HepG2 (cell line): ENCODE results near the gene ETV5. TPM values are rescaled to one million over a fixed set of nuclear protein-coding genes. Genes with fewer than 3 reads are reported as not detected.
A peak's percentile ranks its signal among the peaks of the same experiment; 100 is the strongest.

Source experiments
- ATAC-seq: fragments of 200-7000 bp; cut with Tn5 transposase; 3 replicates; pipeline ENCODE4 v1.9.1; 2020; ENCODE audit warnings: mild to moderate bottlenecking, moderate library complexity
- BruUV-seq: library from RNA; stranded (reverse); fragments of 400-500 nt; replicated peaks from 2 replicates; lab custom pipeline; 2021; lab: Mats Ljungman, UMichigan
- CTCF ChIA-PET: fragments of 300-600 bp; formaldehyde crosslinking; extraction: SDS; loops from one replicate; lab custom pipeline; 2021; ENCODE audit warnings: low total read pairs, inconsistent platforms, low intra/inter-chr PET ratio; lab: Yijun Ruan, JAX
- POLR2A ChIA-PET: fragments of 350-600 bp; sonication (Branson Sonifier 250); formaldehyde crosslinking; loops from one replicate; lab custom pipeline; 2020; ENCODE audit warnings: antibody characterized with exemption, inconsistent platforms; lab: Yijun Ruan, JAX
- DNase-seq: peaks from one replicate; pipeline ENCODE4 v3.0.0-alpha.2; 2015; ENCODE audit warnings: low spot score
- FAIRE-seq: peaks from 3 replicates; lab custom pipeline; 2011; peaks lifted over from hg19 to GRCh38; lab: Jason Lieb, UNC
- H2AFZ ChIP-seq: one replicate; pipeline ENCODE4 v1.6.1; 2011; ENCODE audit warnings: low read length, inconsistent platforms
- H3K27ac ChIP-seq: fragments of 300-600 bp; 3 replicates; pipeline ENCODE4 v1.8.0; 2011; ENCODE audit warnings: mixed run types, mild to moderate bottlenecking, mixed read lengths, low read length, inconsistent platforms; ENCODE audit not compliant: insufficient read depth; ENCODE audit errors: extremely low read length
- H3K27me3 ChIP-seq, 2 experiments: fragments of 200-600 bp in 1 of 2; 2 replicates in 1 of 2; 3 replicates in 1 of 2; pipeline versions ENCODE4 v1.6.0 to v1.8.0; 2011; ENCODE audit warnings: low read length in 2 of 2, mild to moderate bottlenecking in 2 of 2, moderate library complexity in 2 of 2, inconsistent platforms in 1 of 2; ENCODE audit not compliant: insufficient read depth in 2 of 2, control insufficient read depth in 1 of 2
- H3K36me3 ChIP-seq, 2 experiments: fragments of 200-600 bp in 1 of 2; replicated peaks in 1 of 2; 2 replicates in 1 of 2; 3 replicates in 1 of 2; pipeline versions ENCODE4 v1.5.1 to v1.8.0; 2011; ENCODE audit warnings: low read length in 2 of 2, inconsistent platforms in 1 of 2; ENCODE audit not compliant: insufficient read depth in 2 of 2, control insufficient read depth in 1 of 2
- H3K4me1 ChIP-seq: 2 replicates; pipeline ENCODE4 v1.5.1; 2012; ENCODE audit warnings: low read length, inconsistent platforms; ENCODE audit not compliant: insufficient read depth
- H3K4me2 ChIP-seq: 2 replicates; pipeline ENCODE4 v1.6.0; 2011; ENCODE audit warnings: low read depth, low read length, inconsistent platforms
- H3K4me3 ChIP-seq, 3 experiments: fragments of 200-600 bp in 1 of 3; sonication (generic), shearing (Covaris generic) in 1 of 3; replicated peaks in 1 of 3; 2 replicates each; pipeline ENCODE4 v1.5.1; 2011 to 2016; ENCODE audit warnings: low read length in 3 of 3, inconsistent platforms in 2 of 3, low read depth in 2 of 3, mild to moderate bottlenecking in 2 of 3, control low read depth in 1 of 3, mixed read lengths in 1 of 3; ENCODE audit not compliant: insufficient read depth in 1 of 3
- H3K79me2 ChIP-seq: one replicate; pipeline ENCODE4 v1.6.1; 2011; ENCODE audit warnings: low read length, inconsistent platforms; ENCODE audit not compliant: insufficient read depth
- H3K9ac ChIP-seq: 2 replicates; pipeline ENCODE4 v1.6.0; 2011; ENCODE audit warnings: mild to moderate bottlenecking, low read depth, low read length, inconsistent platforms; ENCODE audit not compliant: insufficient read depth
- H3K9me3 ChIP-seq: 2 replicates; pipeline ENCODE4 v1.5.1; 2012; ENCODE audit warnings: mild to moderate bottlenecking, low read length
- H4K20me1 ChIP-seq: 2 replicates; pipeline ENCODE4 v1.6.0; 2011; ENCODE audit warnings: inconsistent platforms, mild to moderate bottlenecking, low read length, moderate library complexity; ENCODE audit not compliant: insufficient read depth
- AHR ChIP-seq: IDR thresholded peaks from 2 replicates; pipeline ENCODE4 v1.6.1; 2018; ENCODE audit warnings: missing genetic modification reagents, missing compliant biosample characterization
- ATF5 ChIP-seq: sonication (generic); formaldehyde crosslinking; IDR thresholded peaks from 2 replicates; pipeline ENCODE4 v1.4.0; 2020; ENCODE audit warnings: mild to moderate bottlenecking, low read depth, missing genetic modification reagents
- CEBPB ChIP-seq: IDR thresholded peaks from 2 replicates; pipeline ENCODE4 v1.6.1; 2011; ENCODE audit warnings: low read depth, low read length, improper control_type of control experiment, borderline replicate concordance
- KMT2B ChIP-seq: IDR thresholded peaks from 2 replicates; pipeline ENCODE4 v1.6.1; 2016; ENCODE audit warnings: missing genetic modification reagents, missing compliant biosample characterization
- MEIS1 ChIP-seq: sonication (generic); formaldehyde crosslinking; IDR thresholded peaks from 2 replicates; pipeline ENCODE4 v1.9.0; 2021; ENCODE audit warnings: mild to moderate bottlenecking, missing genetic modification reagents, moderate library complexity, borderline replicate concordance
- MEIS2 ChIP-seq: sonication (generic); formaldehyde crosslinking; IDR thresholded peaks from 2 replicates; pipeline ENCODE4 v1.9.0; 2021; ENCODE audit warnings: mild to moderate bottlenecking, missing genetic modification reagents
- NONO ChIP-seq, 2 experiments: fragments of 450-650 bp in 1 of 2; sonication (generic) in 1 of 2; formaldehyde crosslinking in 1 of 2; IDR thresholded peaks in 1 of 2; conservative IDR thresholded peaks in 1 of 2; 2 replicates each; pipeline versions ENCODE4 v1.6.1 to v1.8.0; 2017 to 2022; ENCODE audit warnings: mild to moderate bottlenecking in 1 of 2, missing genetic modification reagents in 1 of 2, moderate library complexity in 1 of 2
- RFX5 ChIP-seq: IDR thresholded peaks from 2 replicates; pipeline ENCODE4 v1.6.1; 2011; ENCODE audit warnings: low read depth, low read length, improper control_type of control experiment
- RORA ChIP-seq: sonication (generic); formaldehyde crosslinking; IDR thresholded peaks from 2 replicates; pipeline ENCODE4 v1.5.0; 2020; ENCODE audit warnings: mild to moderate bottlenecking, missing genetic modification reagents, moderate library complexity
- SMYD3 ChIP-seq: sonication (generic); formaldehyde crosslinking; IDR thresholded peaks from 2 replicates; pipeline ENCODE4 v1.8.1; 2023; ENCODE audit warnings: mild to moderate bottlenecking, missing genetic modification reagents
- TMF1 ChIP-seq: sonication (generic); formaldehyde crosslinking; IDR thresholded peaks from 2 replicates; pipeline ENCODE4 v1.8.1; 2022; ENCODE audit warnings: low read depth, missing genetic modification reagents
- ZBTB26 ChIP-seq: IDR thresholded peaks from 2 replicates; pipeline ENCODE4 v1.6.1; 2016; ENCODE audit warnings: missing compliant biosample characterization, missing genetic modification reagents, borderline replicate concordance
- ZNF501 ChIP-seq: sonication (generic); formaldehyde crosslinking; IDR thresholded peaks from 2 replicates; pipeline ENCODE4 v1.5.1; 2020; ENCODE audit warnings: mild to moderate bottlenecking, moderate library complexity, missing genetic modification reagents
- ZNF598 ChIP-seq: sonication (generic); formaldehyde crosslinking; IDR thresholded peaks from 2 replicates; pipeline ENCODE4 v1.5.1; 2020; ENCODE audit warnings: mild to moderate bottlenecking, missing genetic modification reagents, borderline replicate concordance
- ZNF639 ChIP-seq: conservative IDR thresholded peaks from 2 replicates; pipeline ENCODE4 v1.6.1; 2018; ENCODE audit warnings: missing genetic modification reagents
- ZNF75D ChIP-seq: sonication (generic); formaldehyde crosslinking; IDR thresholded peaks from 2 replicates; pipeline ENCODE4 v1.8.1; 2023; ENCODE audit warnings: missing genetic modification reagents, mild to moderate bottlenecking, borderline replicate concordance
- WGBS: methylation state at CpG from one replicate; pipeline ENCODE4 v1.1.6; 2017; ENCODE audit warnings: low lambda C conversion rate; 5-methylcytosine and 5-hydroxymethylcytosine counted together
- in situ Hi-C: cut with HindIII; loops from 2 replicates; pipeline ENCODE4 v1.10.0; 2017; ENCODE audit warnings: low pct_unique_long_range_greater_than_20kb; ENCODE audit not compliant: extremely low pct_ligation_motif_present
- intact Hi-C: fragments of 100-400 bp; cut with micrococcal nuclease; formaldehyde crosslinking; loops from one replicate; pipeline ENCODE4 v1.10.0; 2022; ENCODE audit not compliant: unreplicated experiment
- polyA plus RNA-seq, 8 experiments: library from polyadenylated mRNA; depleted of rRNA in 3 of 8; stranded (reverse) in 7 of 8; unstranded in 1 of 8; fragments of >200 nt; fragmentation: Illumina TruSeq in 4 of 8; extraction: Trizol in 4 of 8; gene quantifications; 2 replicates each; pipeline versions ENCODE4 v1.2.1 to v1.2.3, GENCODE V29; 2011 to 2016; ENCODE audit warnings: low read depth in 4 of 8, missing spikeins in 1 of 8, mixed read lengths in 1 of 8; ENCODE audit not compliant: insufficient read depth in 1 of 8
- total RNA-seq, 5 experiments: library from RNA; depleted of rRNA; stranded (reverse); fragments of >200 nt; fragmentation: Illumina TruSeq; extraction: Trizol; gene quantifications; 2 replicates each; pipeline ENCODE4 v1.2.3, GENCODE V29; 2016; ENCODE audit warnings: low read depth in 1 of 5

The ETV5 gene
- total and polyA plus RNA-seq, 2 of the 13 experiments (the other 11 are each of a cell fraction or from before 2014, with no cell fraction given) = 52.9 to 57.2 TPM

GRCh38 chr3:186102687-186103086 lies 6.2 kb downstream of the ETV5 start:
- H3K4me2 ChIP-seq = no peak overlapping the region
- peaks cover 74% of the 10 kb centered on the region for H3K79me2 ChIP-seq
- H3K9ac ChIP-seq = no peak overlapping the region
- H3K36me3 ChIP-seq = peaks cover 0 to 32% of the 10 kb centered on the region in 2 experiments; a peak in 3 of 5 replicates
- no peak overlapping the region for H3K4me3 ChIP-seq
- CTCF ChIA-PET = no interaction called here
- no peaks in the 10 kb centered on the region for H3K9me3 ChIP-seq
- peak overlapping the region; percentile 14 for H3K27ac ChIP-seq
- H3K4me1 ChIP-seq = peaks cover 81% of the 10 kb centered on the region
- no peaks in the 10 kb centered on the region; a peak in 1 of 5 replicates for H3K27me3 ChIP-seq
- no peak overlapping the region for H2AFZ ChIP-seq
- DNase-seq = no peak
- WGBS = 72% methylated on average over 4 of the region's 4 CpGs
- POLR2A ChIA-PET = no interaction called here
- no peak for FAIRE-seq
- peaks cover 24% of the 10 kb centered on the region for H4K20me1 ChIP-seq
- intact Hi-C loops (no loop called here), in situ Hi-C loops (no loop called here)
- BruUV-seq = no TSS peak
- TF ChIP-seq NONO (IDR thresholded peaks at IDR 0.05) (no peak), NONO (CRISPR knock-in tag; conservative IDR thresholded peaks at IDR 0.05) (no peak), AHR (CRISPR knock-in tag) (no peak), ZNF501 (CRISPR knock-in tag) (no peak), ZNF75D (CRISPR knock-in tag) (no peak), MEIS1 (CRISPR knock-in tag) (no peak), TMF1 (CRISPR knock-in tag) (no peak)
- TF ChIP-seq, all 625 proteins: peak for 0
- no peak for ATAC-seq

GRCh38 chr3:186100398-186100797 lies 8.5 kb downstream of the ETV5 start:
- no peak overlapping the region for H3K27ac ChIP-seq
- TF ChIP-seq CEBPB (no peak), ATF5 (no peak), ZNF598 (CRISPR knock-in tag) (no peak), ZBTB26 (CRISPR knock-in tag) (no peak), SMYD3 (CRISPR knock-in tag) (no peak), KMT2B (CRISPR knock-in tag) (no peak), RFX5 (no peak), MEIS2 (CRISPR knock-in tag) (no peak), ZNF639 (CRISPR knock-in tag) (no peak), TMF1 (CRISPR knock-in tag) (no peak), RORA (CRISPR knock-in tag) (no peak)

More at GRCh38 chr3:186100398-186100797, 8.5 kb downstream of the ETV5 start:
- in situ Hi-C loops = no loop called here
- intact Hi-C loops = no loop called here
- Histone ChIP-seq H3K9me3 (no peaks in the 10 kb centered on the region), H3K36me3 (peaks cover 3 to 29% of the 10 kb centered on the region in 2 experiments; a peak in 4 of 5 replicates), H3K4me2 (no peak overlapping the region), H3K4me3 (no peak overlapping the region), H3K9ac (no peak overlapping the region), H3K4me1 (peaks cover 87% of the 10 kb centered on the region), H3K79me2 (peaks cover 67% of the 10 kb centered on the region), H4K20me1 (peaks cover 12% of the 10 kb centered on the region; the same call in 1 of the 2 replicates), H3K27me3 (no peaks in the 10 kb centered on the region), H2AFZ (no peak overlapping the region)
- BruUV-seq = no TSS peak
- ChIA-PET POLR2A (no interaction called here), CTCF (no interaction called here)
- no peak for ATAC-seq
- whole genome bisulfite sequencing = 91% methylated on average over 3 of the region's 3 CpGs
- no peak for FAIRE-seq
- no peak for DNase-seq
